Esophagus muscularis mucosa (tissue), 4 donors: ENCODE measurements around the gene CMTM5. TPM values are rescaled to one million over a fixed set of nuclear protein-coding genes. Genes with fewer than 3 reads are reported as not detected.
"Not testable (repeated sequence)": the region's sequence is repeated elsewhere in the genome, so short reads cannot be mapped to it uniquely, and the experiment has no call there.

ENCODE experiments used
- DNase-seq: peaks from one replicate; pipeline ENCODE4 v3.0.0-alpha.2; 2017; ENCODE audit errors: extremely low spot score
- H3K27ac ChIP-seq, 4 donors: fragments of 200-600 bp; sonication (generic); replicated peaks in 1 of 4; 1 replicate in 3 of 4; 2 replicates in 1 of 4; pipeline ENCODE4 v1.5.1; 2016 to 2019; ENCODE audit warnings: mild to moderate bottlenecking in 1 of 4
- H3K27me3 ChIP-seq, 4 donors: fragments of 200-600 bp; sonication (generic); one replicate each; pipeline versions ENCODE4 v1.5.1 to v1.6.0; 2016 to 2019
- H3K36me3 ChIP-seq, 4 donors: fragments of 200-600 bp; sonication (generic); one replicate each; pipeline ENCODE4 v1.5.1; 2016 to 2019
- H3K4me1 ChIP-seq, 4 donors: fragments of 200-600 bp; sonication (generic); one replicate each; pipeline ENCODE4 v1.5.1; 2016 to 2019
- H3K4me3 ChIP-seq, 4 donors: fragments of 200-600 bp; sonication (generic); 1 replicate in 2 of 4; 2 replicates in 2 of 4; pipeline ENCODE4 v1.5.1; 2016 to 2019; ENCODE audit warnings: mild to moderate bottlenecking in 4 of 4, moderate library complexity in 1 of 4
- H3K9me3 ChIP-seq, 4 donors: fragments of 200-600 bp; sonication (generic); 1 replicate in 3 of 4; 2 replicates in 1 of 4; pipeline ENCODE4 v1.5.1; 2016 to 2019
- EP300 ChIP-seq: sonication (generic); formaldehyde crosslinking; IDR thresholded peaks from one replicate; pipeline ENCODE4 v1.6.1; 2017; ENCODE audit warnings: antibody characterized with exemption
- POLR2A ChIP-seq: fragments of 450-650 bp; IDR thresholded peaks from one replicate; pipeline ENCODE4 v1.6.1; 2017; ENCODE audit warnings: antibody characterized with exemption, moderate library complexity, mild to moderate bottlenecking, low read depth
- POLR2AphosphoS5 ChIP-seq, 2 donors: sonication (generic); formaldehyde crosslinking; IDR thresholded peaks; one replicate each; pipeline ENCODE4 v1.6.1; 2017; ENCODE audit warnings: antibody characterized with exemption in 2 of 2
- WGBS: methylation state at CpG from one replicate; pipeline ENCODE4 v1.1.5; 2018; 5-methylcytosine and 5-hydroxymethylcytosine counted together
- intact Hi-C: fragments of 100-400 bp; cut with DNase I; formaldehyde crosslinking; loops from one replicate; pipeline ENCODE4 v1.15.1; 2023
- total RNA-seq, 4 donors: library from RNA; depleted of rRNA; stranded (reverse); fragments of >200 nt; gene quantifications; one replicate each; pipeline versions ENCODE4 v1.1.0 to v1.2.1, GENCODE V29; 2016
- TF ChIP-seq, protein P1 (sequence below), 3 experiments: fragments of 200-600 bp in 2 of 3; fragments of 450-650 bp in 1 of 3; sonication (generic) in 2 of 3; IDR thresholded peaks; one replicate each; pipeline ENCODE4 v1.5.1; 2017 to 2019; ENCODE audit warnings: antibody characterized with exemption in 3 of 3, mild to moderate bottlenecking in 2 of 3, moderate library complexity in 1 of 3

The CMTM5 gene
- total RNA-seq, 4 donors from 2014 or later: 0.78 to 2.9 (median 1.9) TPM

DNA sequence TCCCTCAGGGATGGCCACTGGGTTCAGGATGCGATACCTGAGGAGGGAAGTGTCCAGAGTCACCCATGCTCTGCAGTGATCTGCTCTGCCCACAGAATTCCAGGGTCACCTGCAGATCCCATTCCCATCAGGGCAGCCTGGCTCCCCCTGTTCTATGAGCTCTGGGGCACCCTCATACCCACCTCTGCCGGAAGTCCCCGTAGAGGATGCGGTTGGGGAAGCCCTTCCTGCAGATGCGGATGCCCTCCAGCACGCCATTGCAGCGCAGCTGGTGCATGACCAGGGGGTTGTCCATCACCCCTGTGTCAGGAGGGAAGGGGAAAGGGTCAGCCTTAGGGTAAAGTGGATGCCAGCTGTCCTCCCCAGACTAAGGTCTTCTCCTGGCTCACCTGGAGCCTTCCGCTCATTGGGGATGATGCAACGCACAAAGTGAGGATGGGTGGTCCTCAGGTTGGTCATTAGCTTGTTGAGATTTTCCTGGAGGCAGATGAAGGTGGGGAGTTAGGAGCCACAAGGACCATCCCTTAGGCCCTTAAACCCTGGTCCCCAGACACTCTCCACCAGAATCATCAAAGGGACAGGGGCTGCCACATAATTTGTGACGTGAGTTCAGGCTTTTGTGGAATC is 20.0 kb downstream of the CMTM5 start:
- WGBS: 96% methylated on average over 9 of the region's 10 CpGs
- no peaks in the 10 kb centered on the region for H3K4me1 ChIP-seq
- no peak overlapping the region for H3K27ac ChIP-seq
- intact Hi-C loops: no loop called here
- no peak overlapping the region for H3K4me3 ChIP-seq
- H3K36me3 ChIP-seq: peaks cover 0 to 86% (median 0%) of the 10 kb centered on the region in 4 donors
- no peak for DNase-seq
- no peaks in the 10 kb centered on the region for H3K27me3 ChIP-seq
- TF ChIP-seq POLR2AphosphoS5 (IDR thresholded peaks at IDR 0.05): no peak
- no peak for TF ChIP-seq POLR2A
- no peak for TF ChIP-seq EP300
- TF ChIP-seq, protein P1, sequence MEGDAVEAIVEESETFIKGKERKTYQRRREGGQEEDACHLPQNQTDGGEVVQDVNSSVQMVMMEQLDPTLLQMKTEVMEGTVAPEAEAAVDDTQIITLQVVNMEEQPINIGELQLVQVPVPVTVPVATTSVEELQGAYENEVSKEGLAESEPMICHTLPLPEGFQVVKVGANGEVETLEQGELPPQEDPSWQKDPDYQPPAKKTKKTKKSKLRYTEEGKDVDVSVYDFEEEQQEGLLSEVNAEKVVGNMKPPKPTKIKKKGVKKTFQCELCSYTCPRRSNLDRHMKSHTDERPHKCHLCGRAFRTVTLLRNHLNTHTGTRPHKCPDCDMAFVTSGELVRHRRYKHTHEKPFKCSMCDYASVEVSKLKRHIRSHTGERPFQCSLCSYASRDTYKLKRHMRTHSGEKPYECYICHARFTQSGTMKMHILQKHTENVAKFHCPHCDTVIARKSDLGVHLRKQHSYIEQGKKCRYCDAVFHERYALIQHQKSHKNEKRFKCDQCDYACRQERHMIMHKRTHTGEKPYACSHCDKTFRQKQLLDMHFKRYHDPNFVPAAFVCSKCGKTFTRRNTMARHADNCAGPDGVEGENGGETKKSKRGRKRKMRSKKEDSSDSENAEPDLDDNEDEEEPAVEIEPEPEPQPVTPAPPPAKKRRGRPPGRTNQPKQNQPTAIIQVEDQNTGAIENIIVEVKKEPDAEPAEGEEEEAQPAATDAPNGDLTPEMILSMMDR (IDR thresholded peaks at IDR 0.05): no peak
- no peaks in the 10 kb centered on the region for H3K9me3 ChIP-seq

DNA sequence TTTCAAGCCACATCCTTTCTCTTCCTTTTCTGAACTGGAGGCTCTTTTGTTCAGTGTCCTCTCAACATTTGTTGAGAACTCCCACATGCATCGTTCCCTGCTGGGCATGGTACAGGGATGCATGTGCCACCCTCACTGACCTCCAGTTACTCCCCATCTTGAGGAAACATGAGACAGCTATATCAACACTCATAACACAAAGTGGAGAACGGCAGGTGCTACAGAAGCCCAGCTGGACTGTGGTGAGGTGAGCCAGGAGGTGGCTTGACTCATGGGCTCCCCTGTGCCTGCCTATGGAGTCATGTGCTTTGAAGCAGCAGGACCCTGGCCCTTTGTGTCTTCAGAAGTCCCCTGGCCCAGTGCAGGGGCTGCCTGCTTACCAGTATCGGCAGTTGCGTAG is 21.5 kb downstream of the CMTM5 start:
- H3K27ac ChIP-seq: no peak overlapping the region
- no peaks in the 10 kb centered on the region for H3K4me1 ChIP-seq
- WGBS: 79% methylated on average over 4 of the region's 4 CpGs
- H3K27me3 ChIP-seq: peaks cover 0 to 8% (median 0%) of the 10 kb centered on the region in 4 donors
- no peaks in the 10 kb centered on the region for H3K9me3 ChIP-seq
- H3K36me3 ChIP-seq: peaks cover 0 to 86% (median 0%) of the 10 kb centered on the region in 4 donors
- DNase-seq: no peak
- TF ChIP-seq, protein P1 (IDR thresholded peaks at IDR 0.05): no peak
- no peak for TF ChIP-seq POLR2AphosphoS5 (IDR thresholded peaks at IDR 0.05)
- no peak for TF ChIP-seq POLR2A
- intact Hi-C loops: no loop called here
- H3K4me3 ChIP-seq: no peak overlapping the region

DNA sequence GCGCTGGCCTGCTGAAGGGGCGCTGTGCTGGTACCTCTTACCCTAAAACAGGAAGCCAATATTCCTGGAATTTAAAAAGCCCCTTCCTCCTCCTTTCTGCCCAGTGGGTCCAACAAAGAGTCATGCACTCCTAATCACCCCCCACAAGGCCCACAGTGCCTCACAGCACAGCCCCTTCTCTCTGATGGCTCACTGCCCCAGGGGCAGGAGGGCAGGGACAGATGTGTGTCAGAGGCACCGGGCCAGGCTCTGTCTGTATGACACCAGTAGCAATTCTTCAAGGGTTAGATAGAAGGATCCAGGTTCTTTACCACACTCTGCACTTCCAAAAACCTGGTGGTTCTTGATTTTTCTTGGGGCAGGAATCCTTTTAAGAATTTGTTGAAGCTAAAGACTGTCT is 22.3 kb downstream of the CMTM5 start:
- Histone ChIP-seq H3K27me3 (peaks cover 0 to 8% (median 0%) of the 10 kb centered on the region in 4 donors), H3K9me3 (no peaks in the 10 kb centered on the region), H3K27ac (no peak overlapping the region), H3K36me3 (peaks cover 0 to 86% (median 0%) of the 10 kb centered on the region in 4 donors), H3K4me1 (no peaks in the 10 kb centered on the region), H3K4me3 (no peak overlapping the region)
- DNase-seq: no peak
- TF ChIP-seq EP300 (no peak), POLR2A (no peak), POLR2AphosphoS5 (IDR thresholded peaks at IDR 0.05) (no peak)
- TF ChIP-seq, protein P1 (IDR thresholded peaks at IDR 0.05): no peak
- 100% methylated on average over 3 of the region's 3 CpGs for WGBS
- intact Hi-C loops: no loop called here

DNA sequence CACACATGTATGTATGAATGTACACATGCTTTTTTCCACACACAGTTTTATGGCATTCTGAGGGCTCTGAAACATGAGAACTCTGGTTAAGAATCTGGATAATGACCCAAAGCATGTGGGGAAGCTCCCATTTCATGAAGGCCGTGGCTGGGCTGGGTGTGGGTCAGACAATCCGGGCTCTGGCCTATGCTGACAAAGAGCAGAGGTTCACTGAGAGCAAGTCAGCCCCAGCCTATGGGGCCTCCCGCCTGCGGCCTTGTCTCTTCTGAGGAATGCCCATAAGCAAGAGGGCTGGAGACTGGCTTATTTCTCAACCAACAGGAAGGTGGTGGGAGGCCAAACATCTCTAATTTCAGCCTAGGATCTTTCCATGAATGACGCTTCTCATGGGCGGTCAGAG is 22.7 kb downstream of the CMTM5 start:
- no peak for TF ChIP-seq POLR2A
- TF ChIP-seq EP300: no peak
- no peak for TF ChIP-seq POLR2AphosphoS5 (IDR thresholded peaks at IDR 0.05)
- TF ChIP-seq, protein P1 (IDR thresholded peaks at IDR 0.05): no peak
- Histone ChIP-seq H3K4me3 (no peak overlapping the region), H3K27ac (no peak overlapping the region), H3K36me3 (peaks cover 0 to 88% (median 0%) of the 10 kb centered on the region in 4 donors), H3K27me3 (peaks cover 0 to 8% (median 0%) of the 10 kb centered on the region in 4 donors), H3K4me1 (no peaks in the 10 kb centered on the region), H3K9me3 (no peaks in the 10 kb centered on the region)
- intact Hi-C loops: no loop called here
- WGBS: 86% methylated on average over 6 of the region's 6 CpGs
- DNase-seq: no peak

DNA sequence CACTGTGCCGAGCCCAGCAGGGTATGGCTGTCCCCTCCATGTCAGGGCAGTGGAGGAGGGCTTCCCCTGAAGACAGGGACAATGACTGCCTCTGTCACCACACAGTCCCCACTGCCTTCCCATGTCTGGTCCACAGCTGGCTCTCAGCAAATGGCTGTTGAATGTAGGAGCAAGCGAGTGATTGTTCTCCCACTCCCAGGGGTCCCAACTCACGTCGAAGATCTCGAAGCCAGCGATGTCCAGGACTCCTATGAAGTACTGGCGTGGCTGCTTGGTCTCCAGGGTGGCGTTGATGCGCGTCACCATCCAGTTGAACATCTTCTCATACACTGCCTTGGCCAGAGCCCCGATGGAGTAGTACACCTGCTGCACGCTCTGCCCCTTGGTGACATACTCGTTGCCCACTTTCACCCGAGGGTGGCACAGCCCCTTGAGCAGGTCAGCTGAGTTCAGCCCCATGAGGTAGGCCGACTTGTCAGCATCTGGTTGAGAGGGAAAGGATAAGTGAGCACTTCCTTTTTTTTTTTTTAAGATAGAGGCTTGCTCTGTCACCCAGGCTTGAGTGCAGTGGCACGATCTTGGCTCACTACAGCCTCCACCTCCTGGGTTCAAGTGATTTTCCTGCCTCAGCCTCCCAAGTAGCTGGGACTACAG is 23.8 kb downstream of the CMTM5 start:
- Histone ChIP-seq H3K27me3 (peaks cover 0 to 12% (median 0%) of the 10 kb centered on the region in 4 donors), H3K36me3 (peaks cover 0 to 90% (median 0%) of the 10 kb centered on the region in 4 donors)
- 82% methylated on average over 16 of the region's 16 CpGs for WGBS
- intact Hi-C loops, H3K4me1 ChIP-seq, H3K4me3 ChIP-seq, DNase-seq, H3K9me3 ChIP-seq, H3K27ac ChIP-seq: not testable (repeated sequence)
